Lung (tissue), 12 donors: ENCODE results near the gene GARNL3. TPM values are rescaled to one million over a fixed set of nuclear protein-coding genes. Genes with fewer than 3 reads are reported as not detected.

Source experiments
- ATAC-seq: fragments of 200-7000 bp; cut with Tn5 transposase; one replicate; pipeline ENCODE4 v1.9.1; 2020; ENCODE audit warnings: moderate number of reproducible peaks; ENCODE audit not compliant: insufficient read depth, low FRiP score
- DNase-seq, 3 donors: peaks; one replicate each; pipeline ENCODE4 v3.0.0-alpha.2; 2013 to 2017
- H3K27ac ChIP-seq, 2 donors: one replicate each; pipeline ENCODE4 v1.5.1; 2013; ENCODE audit warnings: mild to moderate bottlenecking in 2 of 2, moderate library complexity in 2 of 2, control low read depth in 1 of 2, inconsistent platforms in 1 of 2, low read depth in 1 of 2, low read length in 1 of 2
- H3K27me3 ChIP-seq, 3 donors: one replicate each; pipeline ENCODE4 v1.5.1; 2013; ENCODE audit warnings: low read length in 2 of 3; ENCODE audit not compliant: control insufficient read depth in 3 of 3, insufficient read depth in 3 of 3
- H3K36me3 ChIP-seq, 4 donors: one replicate each; pipeline ENCODE4 v1.5.1; 2013; ENCODE audit warnings: low read length in 4 of 4, mild to moderate bottlenecking in 1 of 4, moderate library complexity in 1 of 4; ENCODE audit not compliant: control insufficient read depth in 4 of 4, insufficient read depth in 4 of 4
- H3K4me1 ChIP-seq, 5 donors: one replicate each; pipeline ENCODE4 v1.5.1; 2013; ENCODE audit warnings: low read length in 5 of 5, mild to moderate bottlenecking in 2 of 5, moderate library complexity in 1 of 5; ENCODE audit not compliant: control insufficient read depth in 5 of 5, insufficient read depth in 5 of 5
- H3K4me3 ChIP-seq: one replicate; pipeline ENCODE4 v1.5.1; 2013; ENCODE audit warnings: mild to moderate bottlenecking, control low read depth, moderate library complexity
- H3K9ac ChIP-seq, 2 donors: one replicate each; pipeline ENCODE4 v1.5.1; 2013; ENCODE audit warnings: low read length in 2 of 2, control low read depth in 1 of 2; ENCODE audit not compliant: insufficient read depth in 1 of 2
- H3K9me3 ChIP-seq, 4 donors: one replicate each; pipeline ENCODE4 v1.5.1; 2013; ENCODE audit warnings: low read length in 3 of 4, mild to moderate bottlenecking in 1 of 4, moderate library complexity in 1 of 4; ENCODE audit not compliant: control insufficient read depth in 4 of 4, insufficient read depth in 3 of 4
- CTCF ChIP-seq: IDR thresholded peaks from 2 replicates; pipeline ENCODE4 v1.5.1; 2012; ENCODE audit warnings: mild to moderate bottlenecking; ENCODE audit errors: control extremely low read depth, extremely low read depth
- WGBS, 2 donors: extraction: QIAGEN DNeasy Blood & Tissue Kit; methylation state at CpG; one replicate each; pipeline ENCODE4 v1.1.7; 2013; 5-methylcytosine and 5-hydroxymethylcytosine counted together
- polyA plus RNA-seq, 2 donors: library from polyadenylated mRNA; stranded (reverse); fragments of 200-250 nt; gene quantifications; one replicate each; pipeline ENCODE4 v1.2.1, GENCODE V29; 2013
- total RNA-seq, 2 donors: library from RNA; depleted of rRNA in 1 of 2; stranded (reverse); fragments of >200 nt in 1 of 2; gene quantifications; one replicate each; pipeline ENCODE4 v1.2.1, GENCODE V29; 2014 to 2021
- donor health status: control.
- donor health status: control.
- donor health status: Bipolar disorder and iron deficiency.
- donor health status: healthy.
- donor health status: DM: yes; HTN: yes; CAD: no.

The GARNL3 gene
- total and polyA plus RNA-seq, 4 donors: 1.5 to 31.1 (median 4.4) TPM

- 88 to 94% methylated on average over 6 of the region's 6 CpGs for WGBS, 2 donors
Measured at GRCh38 chr9:127407492-127407843, 142.9 kb downstream of the GARNL3 start.

GRCh38 chr9:127411122-127411521 is 146.5 kb downstream of the GARNL3 start:
- H3K4me1 ChIP-seq: peaks cover 0 to 3% (median 0%) of the 10 kb centered on the region in 5 donors
- DNase-seq (no peak), ATAC-seq (no peak)
- H3K36me3 ChIP-seq: peaks cover 0 to 14% (median 7%) of the 10 kb centered on the region in 4 donors
- TF ChIP-seq CTCF: no peak
- H3K27me3 ChIP-seq: no peaks in the 10 kb centered on the region
- no peak overlapping the region for H3K9ac ChIP-seq
- H3K4me3 ChIP-seq: no peak overlapping the region
- no peaks in the 10 kb centered on the region for H3K9me3 ChIP-seq
- H3K27ac ChIP-seq: no peak overlapping the region
- 50 to 78% methylated on average over 4 of the region's 4 CpGs for WGBS, 2 donors

More at GRCh38 chr9:127407492-127407843, 142.9 kb downstream of the GARNL3 start:
- Histone ChIP-seq H3K4me3 (no peak overlapping the region), H3K27ac (no peak overlapping the region), H3K4me1 (peaks cover 0 to 3% (median 0%) of the 10 kb centered on the region in 5 donors), H3K9me3 (no peaks in the 10 kb centered on the region), H3K27me3 (no peaks in the 10 kb centered on the region), H3K36me3 (peaks cover 0 to 34% (median 23%) of the 10 kb centered on the region in 4 donors), H3K9ac (no peak overlapping the region)
- ATAC-seq (no peak), DNase-seq (no peak)
- no peak for TF ChIP-seq CTCF

DNA sequence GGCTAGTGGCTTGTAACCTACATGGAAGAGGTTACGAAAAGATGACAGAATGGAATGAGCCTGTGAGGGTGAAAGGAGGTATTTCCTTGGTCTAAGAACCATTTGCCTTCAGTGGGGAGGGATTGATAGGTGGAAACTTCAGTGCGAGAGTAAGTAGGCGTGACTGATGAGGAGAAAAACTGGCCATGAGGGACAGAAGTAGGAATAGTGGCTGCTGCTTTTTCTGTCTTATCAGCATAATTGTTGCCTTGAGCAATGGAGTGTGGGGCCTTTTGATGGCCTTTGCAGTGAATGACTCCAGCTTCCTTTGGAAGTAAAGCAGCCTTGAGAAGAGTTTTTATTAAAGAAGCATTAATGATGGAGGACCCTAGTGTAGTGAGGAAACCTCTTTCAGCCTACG is 150.6 kb downstream of the GARNL3 start:
- 89 to 94% methylated on average over 4 of the region's 4 CpGs for WGBS, 2 donors
- H3K9ac ChIP-seq: no peak overlapping the region
- peaks cover 0 to 4% (median 0%) of the 10 kb centered on the region in 4 donors for H3K36me3 ChIP-seq
- H3K4me3 ChIP-seq: no peak overlapping the region
- H3K27ac ChIP-seq: no peak overlapping the region
- no peaks in the 10 kb centered on the region for H3K9me3 ChIP-seq
- H3K4me1 ChIP-seq: peaks cover 0 to 3% (median 0%) of the 10 kb centered on the region in 5 donors
- TF ChIP-seq CTCF: no peak
- DNase-seq: no peak
- no peaks in the 10 kb centered on the region for H3K27me3 ChIP-seq
- no peak for ATAC-seq

- TF ChIP-seq CTCF: no peak
- DNase-seq (no peak), ATAC-seq (no peak)
- no peaks in the 10 kb centered on the region for H3K9me3 ChIP-seq
- peaks cover 0 to 4% (median 0%) of the 10 kb centered on the region in 4 donors for H3K36me3 ChIP-seq
- H3K9ac ChIP-seq: no peak overlapping the region
- no peaks in the 10 kb centered on the region for H3K27me3 ChIP-seq
- peaks cover 0 to 3% (median 0%) of the 10 kb centered on the region in 5 donors for H3K4me1 ChIP-seq
- H3K4me3 ChIP-seq: no peak overlapping the region
- WGBS, 2 donors: 78 to 86% methylated on average over 1 of the region's 1 CpG
- H3K27ac ChIP-seq: no peak overlapping the region
Measured at GRCh38 chr9:127415657-127416056, 151.1 kb downstream of the GARNL3 start.
